PC-3 (cell line): Measurements from ENCODE around the gene KEL. TPM values are rescaled to one million over a fixed set of nuclear protein-coding genes. Genes with fewer than 3 reads are reported as not detected.
A peak's percentile ranks its signal among the peaks of the same experiment; 100 is the strongest.
"Not testable (repeated sequence)": the region's sequence is repeated elsewhere in the genome, so short reads cannot be mapped to it uniquely, and the experiment has no call there.

Experiments used
- ATAC-seq: fragments of 200-7000 bp; cut with Tn5 transposase; 2 replicates; pipeline ENCODE4 v1.9.1; 2020; ENCODE audit warnings: mild to moderate bottlenecking, moderate library complexity
- BruUV-seq: library from RNA; stranded (reverse); fragments of 400-500 nt; replicated peaks from 2 replicates; lab custom pipeline; 2021; lab: Mats Ljungman, UMichigan
- CTCF ChIA-PET: fragments of 300-600 bp; sonication (Branson Sonifier 250); formaldehyde crosslinking; loops from one replicate; lab custom pipeline; 2022; ENCODE audit warnings: antibody characterized with exemption; lab: Charles Lee
- POLR2A ChIA-PET: fragments of 300-600 bp; sonication (Branson Sonifier 250); formaldehyde crosslinking; loops from one replicate; lab custom pipeline; 2022; ENCODE audit warnings: antibody characterized with exemption; ENCODE audit not compliant: unreplicated experiment; lab: Charles Lee
- DNase-seq: peaks from one replicate; pipeline ENCODE4 v3.0.0-alpha.2; 2015
- H2AFZ ChIP-seq: fragments of 300-600 bp; sonication (generic); 2 replicates; pipeline ENCODE4 v1.6.0; 2016; ENCODE audit warnings: antibody characterized with exemption, low read length
- H3F3A ChIP-seq: fragments of 300-600 bp; sonication (generic); one replicate; pipeline ENCODE4 v1.6.0; 2017; ENCODE audit warnings: antibody characterized with exemption, low read length, control low read depth, mild to moderate bottlenecking; ENCODE audit not compliant: unreplicated experiment
- H3K27ac ChIP-seq: fragments of 300-600 bp; sonication (generic); 2 replicates; pipeline ENCODE4 v1.5.1; 2016; ENCODE audit warnings: mild to moderate bottlenecking, low read length
- H3K27me3 ChIP-seq: fragments of 300-600 bp; sonication (generic); 2 replicates; pipeline ENCODE4 v1.6.1; 2016; ENCODE audit warnings: low read length, mixed read lengths
- H3K36me3 ChIP-seq: fragments of 300-600 bp; sonication (generic); 2 replicates; pipeline ENCODE4 v1.6.1; 2016; ENCODE audit warnings: low read depth, mixed run types, low read length, mixed read lengths
- H3K4me1 ChIP-seq: fragments of 300-600 bp; sonication (generic); 2 replicates; pipeline ENCODE4 v1.5.1; 2016; ENCODE audit warnings: low read length; ENCODE audit not compliant: insufficient read depth
- H3K4me2 ChIP-seq: fragments of 300-600 bp; sonication (generic); 2 replicates; pipeline ENCODE4 v1.6.0; 2016; ENCODE audit warnings: low read length
- H3K4me3 ChIP-seq: fragments of 300-600 bp; sonication (generic); 2 replicates; pipeline ENCODE4 v1.5.1; 2016; ENCODE audit warnings: mild to moderate bottlenecking, low read length, mixed read lengths
- H3K79me2 ChIP-seq: fragments of 300-600 bp; sonication (generic); 2 replicates; pipeline ENCODE4 v1.6.1; 2017; ENCODE audit warnings: low read length, mixed read lengths
- H3K9ac ChIP-seq: fragments of 300-600 bp; sonication (generic); 2 replicates; pipeline ENCODE4 v1.6.0; 2016; ENCODE audit warnings: mild to moderate bottlenecking, low read length
- H3K9me2 ChIP-seq: fragments of 300-600 bp; sonication (generic); replicated peaks from 2 replicates; pipeline ENCODE4 v1.6.1; 2016; ENCODE audit warnings: mixed run types, low read length, mixed read lengths
- H3K9me3 ChIP-seq: fragments of 300-600 bp; sonication (generic); 2 replicates; pipeline ENCODE4 v1.6.1; 2016; ENCODE audit warnings: low read length, mixed read lengths
- H4K20me1 ChIP-seq: fragments of 300-600 bp; sonication (generic); 2 replicates; pipeline ENCODE4 v1.6.1; 2016; ENCODE audit warnings: low read length, mixed read lengths
- CTCF ChIP-seq: fragments of 300-600 bp; sonication (generic); conservative IDR thresholded peaks from 2 replicates; pipeline ENCODE4 v1.5.1; 2017; ENCODE audit warnings: antibody characterized with exemption, low read depth, mild to moderate bottlenecking, low read length
- EZH2 ChIP-seq: fragments of 300-600 bp; sonication (generic); IDR thresholded peaks from one replicate; pipeline ENCODE4 v1.6.1; 2017; ENCODE audit warnings: antibody characterized with exemption, mild to moderate bottlenecking, low read length; ENCODE audit not compliant: unreplicated experiment
- EZH2phosphoT487 ChIP-seq: fragments of 300-600 bp; sonication (generic); IDR thresholded peaks from 2 replicates; pipeline ENCODE4 v1.6.1; 2018; ENCODE audit warnings: mild to moderate bottlenecking, antibody characterized with exemption, low read length, borderline replicate concordance
- intact Hi-C: fragments of 100-400 bp; cut with micrococcal nuclease; formaldehyde crosslinking; loops from 2 replicates; pipeline ENCODE4 v1.9.0; 2023
- total RNA-seq: library from RNA; depleted of rRNA; stranded (reverse); fragments of >200 nt; gene quantifications from 2 replicates; pipeline ENCODE4 v1.2.3, GENCODE V29; 2014

Gene KEL
- total RNA-seq, 1 experiment from 2014 or later, result 0.18 TPM

DNA sequence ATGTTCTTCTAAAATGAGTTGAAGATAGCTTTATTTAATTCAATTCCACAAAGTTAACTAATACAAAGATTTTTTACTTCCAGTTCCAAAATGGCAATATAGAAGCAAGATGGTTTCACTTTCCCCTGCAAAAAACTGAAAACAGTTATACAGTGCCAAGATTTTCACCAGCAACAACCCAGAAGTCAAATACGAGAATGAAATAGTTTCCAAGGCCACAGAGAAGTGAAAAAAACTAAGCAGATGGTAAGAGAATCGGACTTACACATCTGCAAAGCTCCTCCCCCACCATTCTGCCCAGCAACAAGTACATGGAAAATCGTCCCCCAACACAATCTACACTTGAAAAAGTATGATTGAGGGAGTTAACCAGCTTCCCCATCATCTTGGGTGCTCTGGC lies 30.3 kb upstream of the KEL start:
- Histone ChIP-seq H3K79me2 (no peaks in the 10 kb centered on the region), H3K9ac (no peak overlapping the region), H3K27me3 (peaks cover 10% of the 10 kb centered on the region; the same call in 1 of the 2 replicates), H2AFZ (peak overlapping the region; percentile 65; the same call in 1 of the 2 replicates), H3K9me3 (no peaks in the 10 kb centered on the region), H3K36me3 (no peaks in the 10 kb centered on the region), H3K9me2 (no peaks in the 10 kb centered on the region), H3K4me2 (peak overlapping the region; percentile 59), H3F3A (no peaks in the 10 kb centered on the region), H3K4me3 (peak overlapping the region; percentile 40), H3K27ac (no peak overlapping the region), H3K4me1 (no peaks in the 10 kb centered on the region), H4K20me1 (no peaks in the 10 kb centered on the region)
- BruUV-seq, result no TSS peak
- intact Hi-C loops, result no loop called here
- TF ChIP-seq EZH2phosphoT487, result no peak
- no peak for TF ChIP-seq EZH2
- no peak for TF ChIP-seq CTCF
- POLR2A ChIA-PET, result no interaction called here
- no peak for ATAC-seq
- no peak for DNase-seq
- CTCF ChIA-PET, result no interaction called here

GRCh38 chr7:142984297-142984696 lies 22.1 kb upstream of the KEL start:
- ATAC-seq (no peak), DNase-seq (no peak)
- Histone ChIP-seq H3K4me1 (no peaks in the 10 kb centered on the region), H2AFZ (no peak overlapping the region), H3K27me3 (peaks cover 24% of the 10 kb centered on the region), H3K4me3 (no peak overlapping the region), H3K36me3 (no peaks in the 10 kb centered on the region), H3K9me3 (no peaks in the 10 kb centered on the region), H4K20me1 (no peaks in the 10 kb centered on the region), H3K4me2 (no peak overlapping the region), H3K27ac (no peak overlapping the region), H3F3A (no peaks in the 10 kb centered on the region), H3K79me2 (no peaks in the 10 kb centered on the region), H3K9me2 (no peaks in the 10 kb centered on the region), H3K9ac (no peak overlapping the region)
- BruUV-seq, result no TSS peak
- no peak for TF ChIP-seq EZH2
- TF ChIP-seq EZH2phosphoT487, result no peak
- no peak for TF ChIP-seq CTCF
- intact Hi-C loops, result no loop called here
- ChIA-PET CTCF (no interaction called here), POLR2A (no interaction called here)

DNA sequence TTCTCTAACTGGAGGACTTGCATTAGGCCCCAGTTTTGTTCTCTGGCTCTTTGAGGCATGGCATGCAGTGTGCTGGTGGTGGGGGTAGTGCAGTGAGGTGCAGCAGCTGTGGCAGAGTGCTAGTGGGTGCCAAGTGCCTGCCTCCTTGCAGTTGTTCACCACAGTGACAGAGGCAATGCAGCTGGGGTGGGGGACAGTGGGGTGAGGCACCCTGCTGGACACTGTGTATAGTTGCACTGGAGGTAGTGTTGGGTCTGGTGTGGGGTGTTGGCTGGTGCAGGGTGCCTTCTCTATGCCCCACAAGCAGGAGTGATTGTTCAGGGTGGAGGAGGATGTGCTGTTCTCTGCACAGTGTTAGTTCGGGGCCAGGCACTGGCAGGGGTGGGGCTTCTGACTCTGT lies 21.7 kb upstream of the KEL start:
- H3K9ac ChIP-seq, result no peak overlapping the region
- TF ChIP-seq EZH2phosphoT487 (no peak), EZH2 (no peak), CTCF (no peak)
- no peaks in the 10 kb centered on the region for H3K9me2 ChIP-seq
- H3K9me3 ChIP-seq, result no peaks in the 10 kb centered on the region
- H2AFZ ChIP-seq, result no peak overlapping the region
- ChIA-PET CTCF (no interaction called here), POLR2A (interaction anchor here (0.5 kb wide), 1 partner anchor 34 kb away, joined by 3 read pairs; no protein-coding TSS in a partner anchor)
- H3K4me2 ChIP-seq, result no peak overlapping the region
- H3K27ac ChIP-seq, result no peak overlapping the region
- intact Hi-C loops, result no loop called here
- H3K4me3 ChIP-seq, result no peak overlapping the region
- H3K79me2 ChIP-seq, result no peaks in the 10 kb centered on the region
- DNase-seq (no peak), ATAC-seq (no peak)
- H3K36me3 ChIP-seq, result no peaks in the 10 kb centered on the region
- H3K4me1 ChIP-seq, result no peaks in the 10 kb centered on the region
- BruUV-seq, result no TSS peak
- H3F3A ChIP-seq, result no peaks in the 10 kb centered on the region
- no peaks in the 10 kb centered on the region for H4K20me1 ChIP-seq
- peaks cover 28% of the 10 kb centered on the region for H3K27me3 ChIP-seq

DNA sequence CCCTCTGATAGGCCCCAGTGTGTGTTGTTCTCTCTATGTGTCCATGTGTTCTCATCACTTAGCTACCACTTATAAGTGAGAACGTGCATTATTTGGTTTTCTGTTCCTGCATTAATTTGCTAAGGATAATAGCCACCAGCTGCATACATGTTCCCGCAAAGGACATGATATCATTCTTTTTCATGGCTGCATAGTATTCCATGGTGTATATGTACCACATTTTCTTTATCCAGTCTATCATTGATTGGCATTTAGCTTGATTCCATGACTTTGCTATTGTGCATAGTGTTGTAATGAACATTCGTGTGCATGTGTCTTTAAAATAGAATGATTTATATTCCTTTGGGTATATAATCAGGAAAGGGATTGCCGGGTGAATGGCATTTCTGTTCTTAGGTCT lies 16.2 kb upstream of the KEL start:
- H3F3A ChIP-seq, H3K4me1 ChIP-seq, H2AFZ ChIP-seq, H3K9me2 ChIP-seq, H3K4me3 ChIP-seq, intact Hi-C loops, DNase-seq, H3K79me2 ChIP-seq, ATAC-seq, H3K27ac ChIP-seq, H3K9ac ChIP-seq, H3K4me2 ChIP-seq, H3K36me3 ChIP-seq, POLR2A ChIA-PET, H4K20me1 ChIP-seq, H3K9me3 ChIP-seq, CTCF ChIA-PET, BruUV-seq: not testable (repeated sequence)
- peaks cover 36% of the 10 kb centered on the region for H3K27me3 ChIP-seq
